ENCODE data around the gene CDC42SE2.

Gene CDC42SE2

DNA sequence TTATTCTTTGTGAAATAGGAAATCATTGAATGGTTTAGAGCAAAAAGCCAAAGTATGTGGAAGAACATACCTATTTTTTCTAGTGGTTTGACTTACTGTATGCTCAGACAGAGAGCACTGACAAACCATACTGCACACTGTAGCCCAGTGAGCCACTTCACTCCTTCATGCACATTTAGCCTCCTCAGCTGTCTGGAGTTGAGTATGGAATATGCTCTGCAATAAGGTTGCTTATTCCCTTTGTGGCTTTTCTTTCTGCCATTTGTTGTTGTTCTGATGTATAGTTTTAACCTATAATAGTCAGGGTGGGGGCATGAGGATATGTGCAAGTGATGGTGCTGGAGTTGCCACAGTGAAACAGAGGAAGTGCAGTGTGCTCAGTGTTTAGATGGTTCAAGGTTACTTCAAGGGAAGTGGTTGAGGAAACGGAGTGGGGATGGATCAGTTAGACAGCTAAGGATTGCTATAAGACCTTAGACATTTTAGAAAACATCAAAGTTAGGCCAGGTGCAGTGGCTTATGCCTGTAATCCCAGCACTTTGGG lies 100.7 kb downstream of the CDC42SE2 start:
- DNase-seq (ENCODE audit: low read depth) = no peak
- H3K4me3 ChIP-seq (ENCODE audit: low read depth, low read length) = no peak overlapping the region
- TF ChIP-seq CTCF (IDR thresholded peaks at IDR 0.05; ENCODE audit: low read depth, low read length, missing control alignments) = no peak

DNA sequence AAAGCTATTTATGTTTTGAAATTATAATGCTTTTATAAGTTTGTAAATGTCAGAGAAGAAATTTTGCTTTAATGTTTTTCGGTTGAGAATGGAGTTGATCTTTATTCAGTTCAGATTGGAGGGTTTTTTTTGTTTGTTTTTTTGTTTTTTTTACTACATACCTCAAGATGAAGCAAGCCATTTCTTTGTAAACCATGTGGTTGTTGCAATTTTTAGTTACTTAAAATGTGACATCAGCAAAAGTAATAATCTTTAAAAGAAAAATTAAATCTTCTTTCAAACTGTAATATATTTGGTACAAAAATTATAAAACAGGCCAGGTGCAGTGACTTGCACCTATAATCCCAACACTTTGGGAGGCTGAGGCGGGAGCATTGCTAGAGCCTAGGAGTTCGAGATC lies 102.6 kb downstream of the CDC42SE2 start:
- DNase-seq (ENCODE audit: low read depth) = no peak

GRCh38 chr5:131367219-131367860 lies 103.5 kb downstream of the CDC42SE2 start:
- H3K4me3 ChIP-seq (ENCODE audit: low read depth, low read length) = no peak overlapping the region
- no peak for DNase-seq (ENCODE audit: low read depth)
- no peak for TF ChIP-seq CTCF (IDR thresholded peaks at IDR 0.05; ENCODE audit: low read depth, low read length, missing control alignments)

More for the DNA sequence above, 102.6 kb downstream of the CDC42SE2 start:
- no peak for TF ChIP-seq CTCF (IDR thresholded peaks at IDR 0.05; ENCODE audit: low read depth, low read length, missing control alignments)
- no peak overlapping the region for H3K4me3 ChIP-seq (ENCODE audit: low read depth, low read length)

DNA sequence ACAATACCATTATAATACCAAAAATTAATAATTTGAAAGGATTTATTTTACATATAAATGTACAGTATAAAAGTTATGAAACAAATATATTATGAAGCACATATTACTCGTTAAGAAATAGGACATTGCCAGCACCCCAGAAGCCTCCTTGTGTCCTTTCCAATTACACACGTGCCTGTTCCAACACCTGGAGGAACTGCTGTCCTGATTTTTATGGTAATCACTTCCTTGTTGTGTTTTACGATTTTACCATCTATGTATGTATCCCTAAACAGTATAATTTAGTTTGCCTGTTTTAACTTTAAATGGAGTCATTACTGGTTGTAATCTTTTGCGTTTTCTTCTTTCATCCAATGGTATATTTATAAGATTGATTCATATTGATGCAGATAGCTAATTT lies 105.0 kb downstream of the CDC42SE2 start:
- H3K4me3 ChIP-seq (ENCODE audit: low read depth, low read length) = no peak overlapping the region
- no peak for DNase-seq (ENCODE audit: low read depth)
- TF ChIP-seq CTCF (IDR thresholded peaks at IDR 0.05; ENCODE audit: low read depth, low read length, missing control alignments) = no peak

GRCh38 chr5:131369558-131369957 lies 105.7 kb downstream of the CDC42SE2 start:
- no peak for TF ChIP-seq CTCF (IDR thresholded peaks at IDR 0.05; ENCODE audit: low read depth, low read length, missing control alignments)
- DNase-seq (ENCODE audit: low read depth) = no peak
- H3K4me3 ChIP-seq (ENCODE audit: low read depth, low read length) = no peak overlapping the region

GRCh38 chr5:131371835-131372234 lies 108.0 kb downstream of the CDC42SE2 start:
- no peak overlapping the region for H3K4me3 ChIP-seq (ENCODE audit: low read depth, low read length)
- TF ChIP-seq CTCF (IDR thresholded peaks at IDR 0.05; ENCODE audit: low read depth, low read length, missing control alignments) = no peak
- no peak for DNase-seq (ENCODE audit: low read depth)

DNA sequence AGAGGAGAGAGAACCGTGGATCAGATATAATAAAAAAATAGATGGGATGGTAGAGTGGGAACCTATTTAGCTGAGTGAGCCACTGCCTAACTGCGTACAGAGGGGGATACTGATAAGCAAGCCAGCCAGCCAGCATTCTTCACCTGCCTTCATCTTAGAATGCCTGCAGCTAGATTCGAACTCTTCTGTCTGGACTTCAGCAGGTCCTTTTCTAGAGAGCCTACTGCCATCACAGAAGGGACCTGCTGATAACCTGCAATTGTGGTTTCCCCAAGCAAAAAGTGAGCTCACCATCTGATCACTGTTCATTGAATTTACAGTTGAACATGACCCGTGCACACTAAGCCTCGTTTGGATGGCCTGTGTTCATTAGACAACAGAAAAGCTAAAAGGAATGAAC lies 109.4 kb downstream of the CDC42SE2 start:
- no peak for DNase-seq (ENCODE audit: low read depth)
- no peak for TF ChIP-seq CTCF (IDR thresholded peaks at IDR 0.05; ENCODE audit: low read depth, low read length, missing control alignments)

More for the DNA sequence above, 109.4 kb downstream of the CDC42SE2 start:
- H3K4me3 ChIP-seq (ENCODE audit: low read depth, low read length) = no peak overlapping the region
